Measurements from ENCODE around the gene RIPOR2.

GRCh38 chr6:24827970-24828369 lies 107.8 kb downstream of the RIPOR2 start:
- TF ChIP-seq CTCF (IDR thresholded peaks at IDR 0.05 in 4 of 5, conservative IDR thresholded peaks at IDR 0.05 in 1 of 5) (no peak), POLR2A (IDR thresholded peaks at IDR 0.05) (no peak)
